GM12865 (cell line): ENCODE data around the gene RPE.

Source experiments
- DNase-seq: peaks from one replicate; pipeline ENCODE4 v3.0.0; 2010; ENCODE audit warnings: low read depth
- H3K4me3 ChIP-seq: 2 replicates; pipeline ENCODE4 v1.5.1; 2011; ENCODE audit warnings: mild to moderate bottlenecking, low read depth, low read length, control low read depth
- TF ChIP-seq, protein P1 (sequence below): IDR thresholded peaks from 2 replicates; pipeline ENCODE4 v1.5.1; 2011; ENCODE audit warnings: low read length, control low read depth, low read depth, inconsistent platforms; ENCODE audit not compliant: insufficient read depth; ENCODE audit errors: missing control alignments

The RPE gene

DNA sequence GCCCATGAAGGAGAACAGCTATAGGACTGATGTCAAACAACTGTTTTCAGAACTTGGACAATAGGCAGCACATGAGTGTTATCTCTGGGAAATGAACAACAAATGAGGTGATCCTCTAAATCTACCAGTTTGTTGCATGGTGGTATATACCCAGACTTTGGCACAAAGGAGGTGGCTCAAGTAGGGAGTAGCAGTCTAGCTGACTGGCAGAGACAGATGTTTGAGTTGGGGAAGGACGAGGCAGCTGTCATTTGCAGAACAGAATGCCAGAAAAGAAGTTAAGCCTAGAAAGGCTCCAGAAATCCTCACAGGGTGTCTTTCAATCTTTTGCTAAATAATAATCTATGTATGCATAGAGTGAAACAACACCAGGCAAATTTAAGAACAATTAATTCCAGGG lies 47.4 kb downstream of the RPE start:
- no peak for DNase-seq
- H3K4me3 ChIP-seq, result no peak overlapping the region
- TF ChIP-seq, protein P1, sequence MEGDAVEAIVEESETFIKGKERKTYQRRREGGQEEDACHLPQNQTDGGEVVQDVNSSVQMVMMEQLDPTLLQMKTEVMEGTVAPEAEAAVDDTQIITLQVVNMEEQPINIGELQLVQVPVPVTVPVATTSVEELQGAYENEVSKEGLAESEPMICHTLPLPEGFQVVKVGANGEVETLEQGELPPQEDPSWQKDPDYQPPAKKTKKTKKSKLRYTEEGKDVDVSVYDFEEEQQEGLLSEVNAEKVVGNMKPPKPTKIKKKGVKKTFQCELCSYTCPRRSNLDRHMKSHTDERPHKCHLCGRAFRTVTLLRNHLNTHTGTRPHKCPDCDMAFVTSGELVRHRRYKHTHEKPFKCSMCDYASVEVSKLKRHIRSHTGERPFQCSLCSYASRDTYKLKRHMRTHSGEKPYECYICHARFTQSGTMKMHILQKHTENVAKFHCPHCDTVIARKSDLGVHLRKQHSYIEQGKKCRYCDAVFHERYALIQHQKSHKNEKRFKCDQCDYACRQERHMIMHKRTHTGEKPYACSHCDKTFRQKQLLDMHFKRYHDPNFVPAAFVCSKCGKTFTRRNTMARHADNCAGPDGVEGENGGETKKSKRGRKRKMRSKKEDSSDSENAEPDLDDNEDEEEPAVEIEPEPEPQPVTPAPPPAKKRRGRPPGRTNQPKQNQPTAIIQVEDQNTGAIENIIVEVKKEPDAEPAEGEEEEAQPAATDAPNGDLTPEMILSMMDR, result no peak

DNA sequence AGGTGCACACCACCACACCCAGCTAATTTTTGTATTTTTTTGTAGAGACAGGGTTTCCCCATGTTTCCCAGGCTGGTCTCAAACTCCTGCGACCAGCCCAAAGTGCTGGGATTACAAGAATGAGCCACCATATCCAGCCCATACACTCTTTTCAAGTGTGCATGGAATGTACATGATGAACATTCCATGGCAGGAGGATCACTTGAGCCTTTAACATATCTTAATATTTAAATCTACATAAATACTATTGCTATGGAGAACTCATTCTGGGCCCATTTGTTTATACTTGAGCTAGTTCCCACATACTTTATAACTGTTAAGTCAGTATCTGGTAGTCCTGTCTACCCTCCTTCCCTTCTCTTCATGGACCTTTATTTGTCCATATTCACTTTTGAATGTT lies 48.4 kb downstream of the RPE start:
- no peak for DNase-seq
- TF ChIP-seq, protein P1, result no peak
- H3K4me3 ChIP-seq, result no peak overlapping the region

DNA sequence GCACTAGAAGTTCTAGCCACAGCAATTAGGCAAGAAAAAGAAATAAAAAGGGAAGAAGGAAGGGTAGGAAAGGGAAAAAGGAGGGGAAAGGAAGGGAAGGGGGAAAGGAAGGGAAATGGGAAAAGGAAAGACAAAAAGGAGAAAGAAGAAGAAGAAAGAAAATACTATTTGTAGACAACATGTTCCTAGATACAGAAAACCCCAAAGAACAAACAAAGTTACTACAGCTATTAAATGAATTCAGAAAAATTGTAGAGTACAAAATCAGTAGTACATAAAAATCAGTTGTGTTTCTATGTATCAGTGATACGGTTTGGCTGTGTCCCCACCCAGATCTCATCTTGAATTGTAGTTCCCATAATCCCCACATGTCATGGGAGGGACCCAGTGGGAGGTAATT lies 52.3 kb downstream of the RPE start:
- H3K4me3 ChIP-seq, result no peak overlapping the region
- DNase-seq, result no peak
- TF ChIP-seq, protein P1, result no peak

DNA sequence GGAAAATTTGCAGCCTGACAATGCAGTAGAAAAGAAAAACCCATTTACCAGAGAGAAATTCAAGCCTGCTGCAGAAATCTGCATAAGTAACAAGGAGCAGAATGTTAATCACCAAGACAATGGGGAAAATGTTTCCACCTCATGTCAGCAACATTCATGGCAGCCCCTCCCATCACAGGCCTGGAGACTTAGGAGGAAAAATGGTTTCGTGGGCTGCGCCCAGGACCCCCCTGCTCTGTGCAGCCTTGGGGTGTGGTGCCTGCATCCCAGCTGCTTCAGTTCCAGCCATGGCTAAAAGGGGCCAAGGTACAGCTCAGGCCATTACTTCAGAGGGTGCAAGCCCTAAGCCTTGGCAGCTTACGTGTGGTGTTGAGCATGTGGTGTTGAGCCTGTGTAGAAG lies 53.4 kb downstream of the RPE start:
- DNase-seq, result no peak
- TF ChIP-seq, protein P1, result no peak
- H3K4me3 ChIP-seq, result no peak overlapping the region

DNA sequence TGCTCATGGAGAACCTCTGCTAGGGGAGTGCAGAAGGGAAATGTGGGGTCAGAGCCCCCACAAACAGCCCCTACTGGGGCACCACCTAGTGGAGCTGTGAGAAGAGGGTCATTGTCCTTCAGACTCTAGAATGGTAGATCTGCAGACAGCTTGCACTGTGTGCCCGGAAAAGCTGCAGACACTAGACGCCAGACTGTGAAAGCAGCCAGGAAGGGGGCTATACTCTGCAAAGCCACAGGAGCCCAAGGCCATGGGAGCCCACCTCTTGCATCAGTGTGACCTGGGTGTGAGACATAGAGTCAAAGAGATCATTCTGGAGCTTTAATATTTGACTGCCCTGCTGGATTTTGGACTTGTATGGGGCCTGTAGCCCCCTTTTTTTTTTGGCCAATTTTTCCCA lies 60.9 kb downstream of the RPE start:
- no peak overlapping the region for H3K4me3 ChIP-seq
- TF ChIP-seq, protein P1, result no peak
- no peak for DNase-seq
